Fibroblast of lung (primary cell): Measurements from ENCODE around the gene CSRP1. TPM values are rescaled to one million over a fixed set of nuclear protein-coding genes. Genes with fewer than 3 reads are reported as not detected.

Source experiments
- DNase-seq, 2 donors: peaks; one replicate each; pipeline versions ENCODE4 v3.0.0 to v3.0.0-alpha.2; 2010; ENCODE audit warnings: low read depth in 2 of 2
- H2AFZ ChIP-seq: 2 replicates; pipeline ENCODE4 v1.5.1; 2012; ENCODE audit warnings: low read length, control low read depth, inconsistent platforms
- H3K27ac ChIP-seq: 2 replicates; pipeline ENCODE4 v1.5.1; 2011; ENCODE audit warnings: low read length, control low read depth; ENCODE audit not compliant: insufficient read depth
- H3K27me3 ChIP-seq: 2 replicates; pipeline ENCODE4 v1.5.1; 2011; ENCODE audit warnings: mild to moderate bottlenecking, low read length; ENCODE audit not compliant: control insufficient read depth, insufficient read depth
- H3K36me3 ChIP-seq: 2 replicates; pipeline ENCODE4 v1.5.1; 2011; ENCODE audit warnings: low read length; ENCODE audit not compliant: control insufficient read depth, insufficient read depth
- H3K4me1 ChIP-seq: 2 replicates; pipeline ENCODE4 v1.5.1; 2011; ENCODE audit warnings: low read length; ENCODE audit not compliant: control insufficient read depth, insufficient read depth; ENCODE audit errors: extremely low read depth
- H3K4me2 ChIP-seq: 2 replicates; pipeline ENCODE4 v1.5.1; 2011; ENCODE audit warnings: low read length, control low read depth; ENCODE audit not compliant: insufficient read depth; ENCODE audit errors: extremely low read depth
- H3K4me3 ChIP-seq, 4 experiments: fragments of 200-600 bp in 1 of 4; sonication (generic) in 1 of 4; replicated peaks in 1 of 4; 2 replicates each; pipeline ENCODE4 v1.5.1; 2011 to 2016; ENCODE audit warnings: low read length in 4 of 4, low read depth in 3 of 4, mild to moderate bottlenecking in 3 of 4, control low read depth in 2 of 4, inconsistent platforms in 1 of 4, mixed read lengths in 1 of 4; ENCODE audit not compliant: insufficient read depth in 1 of 4; ENCODE audit errors: control extremely low read depth in 1 of 4
- H3K79me2 ChIP-seq: 2 replicates; pipeline ENCODE4 v1.5.1; 2012; ENCODE audit warnings: mild to moderate bottlenecking, low read length, inconsistent platforms; ENCODE audit not compliant: control insufficient read depth, insufficient read depth
- H3K9ac ChIP-seq: 2 replicates; pipeline ENCODE4 v1.5.1; 2011; ENCODE audit warnings: mild to moderate bottlenecking, low read length, control low read depth; ENCODE audit not compliant: insufficient read depth
- H3K9me3 ChIP-seq: 2 replicates; pipeline ENCODE4 v1.5.1; 2012; ENCODE audit warnings: low read depth, low read length; ENCODE audit not compliant: control insufficient read depth, insufficient read depth
- H4K20me1 ChIP-seq: 2 replicates; pipeline ENCODE4 v1.5.1; 2011; ENCODE audit warnings: low read length; ENCODE audit not compliant: control insufficient read depth, insufficient read depth; ENCODE audit errors: extremely low read depth
- CTCF ChIP-seq, 2 donors: IDR thresholded peaks in 1 of 2; conservative IDR thresholded peaks in 1 of 2; 1 replicate in 1 of 2; 2 replicates in 1 of 2; pipeline ENCODE4 v1.5.1; 2011 to 2012; ENCODE audit warnings: low read length in 2 of 2, control low read depth in 1 of 2, inconsistent platforms in 1 of 2, low read depth in 1 of 2, mild to moderate bottlenecking in 1 of 2
- EZH2 ChIP-seq: IDR thresholded peaks from 2 replicates; pipeline ENCODE4 v1.5.1; 2012; ENCODE audit warnings: low read length, control low read depth, mild to moderate bottlenecking; ENCODE audit errors: missing control alignments
- polyA plus RNA-seq, 2 donors: library from polyadenylated mRNA; depleted of rRNA in 1 of 2; stranded (reverse) in 1 of 2; unstranded in 1 of 2; fragments of >200 nt; gene quantifications; 2 replicates each; pipeline ENCODE4 v1.2.1, GENCODE V29; 2011 to 2012; ENCODE audit warnings: missing spikeins in 1 of 2
- total RNA-seq: library from RNA; depleted of rRNA; stranded (reverse); fragments of >200 nt; gene quantifications from 2 replicates; pipeline ENCODE4 v1.2.1, GENCODE V29; 2014

Gene CSRP1
- total and polyA plus RNA-seq, 2 donors (not counting 1 experiment from before 2014, with no cell fraction given), result 195 to 1,081 TPM

GRCh38 chr1:201510734-201511133 is 3.8 kb upstream of the CSRP1 start:
- H3K4me3 ChIP-seq, result no peak overlapping the region
- H3K27ac ChIP-seq, result no peak overlapping the region
- H3K79me2 ChIP-seq, result peaks cover 13% of the 10 kb centered on the region
- no peak for DNase-seq
- no peak overlapping the region for H3K4me2 ChIP-seq
- no peaks in the 10 kb centered on the region for H3K36me3 ChIP-seq
- peaks cover 26% of the 10 kb centered on the region for H3K4me1 ChIP-seq
- no peak overlapping the region for H2AFZ ChIP-seq
- no peaks in the 10 kb centered on the region for H4K20me1 ChIP-seq
- no peaks in the 10 kb centered on the region for H3K27me3 ChIP-seq
- H3K9ac ChIP-seq, result no peak overlapping the region
- TF ChIP-seq CTCF (conservative IDR thresholded peaks at IDR 0.05 in 1 of 2, IDR thresholded peaks at IDR 0.05 in 1 of 2; ENCODE audit: low read depth in 1 of 2, low read length in 2 of 2), result no peak
- TF ChIP-seq EZH2, result no peak
- H3K9me3 ChIP-seq, result no peaks in the 10 kb centered on the region

GRCh38 chr1:201509601-201510374 is 2.9 kb upstream of the CSRP1 start:
- H3K36me3 ChIP-seq, result no peaks in the 10 kb centered on the region
- peaks cover 23% of the 10 kb centered on the region for H3K79me2 ChIP-seq
- no peak overlapping the region for H2AFZ ChIP-seq
- no peak overlapping the region for H3K4me2 ChIP-seq
- H3K27me3 ChIP-seq, result no peaks in the 10 kb centered on the region
- H3K27ac ChIP-seq, result no peak overlapping the region
- H3K4me1 ChIP-seq, result peaks cover 31% of the 10 kb centered on the region
- no peak overlapping the region for H3K4me3 ChIP-seq
- no peaks in the 10 kb centered on the region for H4K20me1 ChIP-seq
- no peaks in the 10 kb centered on the region for H3K9me3 ChIP-seq
- no peak for DNase-seq
- TF ChIP-seq CTCF (conservative IDR thresholded peaks at IDR 0.05 in 1 of 2, IDR thresholded peaks at IDR 0.05 in 1 of 2; ENCODE audit: low read depth in 1 of 2, low read length in 2 of 2), result no peak
- H3K9ac ChIP-seq, result no peak overlapping the region

- no peaks in the 10 kb centered on the region for H3K27me3 ChIP-seq
- H3K4me2 ChIP-seq, result no peak overlapping the region
- H3K36me3 ChIP-seq, result no peaks in the 10 kb centered on the region
- peaks cover 33% of the 10 kb centered on the region for H3K79me2 ChIP-seq
- no peak overlapping the region for H3K27ac ChIP-seq
- H4K20me1 ChIP-seq, result no peaks in the 10 kb centered on the region
- H2AFZ ChIP-seq, result no peak overlapping the region
- peak in 1 of 2 donors; percentile 80 for DNase-seq
- peaks cover 31% of the 10 kb centered on the region for H3K4me1 ChIP-seq
- H3K4me3 ChIP-seq, result no peak overlapping the region
- no peak overlapping the region for H3K9ac ChIP-seq
- no peaks in the 10 kb centered on the region for H3K9me3 ChIP-seq
- TF ChIP-seq CTCF (conservative IDR thresholded peaks at IDR 0.05 in 1 of 2, IDR thresholded peaks at IDR 0.05 in 1 of 2; ENCODE audit: low read depth in 1 of 2, low read length in 2 of 2), result no peak
- no peak for TF ChIP-seq EZH2
Measured at GRCh38 chr1:201508809-201509208, 1.9 kb upstream of the CSRP1 start.
